Measurements from ENCODE around the gene GPR179. TPM values are rescaled to one million over a fixed set of nuclear protein-coding genes. Genes with fewer than 3 reads are reported as not detected.

Gene GPR179
- total and polyA plus RNA-seq, 7 donors: 0.07 to 2.5 (median 0.70) TPM

DNA sequence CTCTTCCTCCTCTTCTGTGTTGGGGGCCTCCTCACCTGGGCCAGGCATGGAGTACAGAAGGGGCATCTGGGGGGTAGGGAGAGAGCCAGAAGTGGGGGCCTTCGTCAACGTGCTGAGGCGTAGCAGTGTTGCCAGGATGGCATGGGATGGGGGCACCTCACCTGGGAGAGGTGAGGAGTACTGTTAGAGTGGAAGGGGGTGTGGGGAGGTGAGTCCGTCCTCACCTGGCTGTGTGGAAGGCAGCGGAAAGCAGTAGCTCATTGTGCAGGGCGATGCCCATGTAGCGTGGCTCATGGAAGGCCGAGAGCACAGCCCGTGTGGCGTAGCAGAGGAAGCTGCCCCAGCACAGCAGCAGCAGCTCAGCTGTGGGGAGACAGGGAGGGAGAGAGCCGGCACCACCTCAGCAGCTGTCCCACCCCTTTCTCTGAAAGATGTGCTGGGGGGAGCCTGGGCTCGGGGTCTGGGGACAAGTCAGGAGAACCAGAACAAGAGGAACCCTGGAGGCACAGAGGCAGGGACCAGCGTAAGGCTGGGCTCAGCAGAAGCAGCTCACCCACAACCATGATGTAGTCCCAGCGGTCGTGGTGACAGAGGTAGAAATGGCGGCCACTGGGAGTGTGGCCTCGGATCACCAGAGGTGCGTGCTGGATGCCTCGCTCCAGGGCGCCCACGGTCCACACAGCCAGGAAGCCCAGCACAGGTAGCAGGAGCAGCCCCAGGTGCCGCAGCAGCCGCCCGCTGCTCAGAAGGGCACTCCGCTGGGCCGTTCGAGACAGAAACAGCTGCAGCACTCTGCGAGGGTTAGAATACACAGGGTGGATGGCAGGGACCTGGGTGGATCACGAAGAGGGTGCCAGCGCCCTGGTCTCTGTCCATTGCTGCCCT, 9.0 kb downstream of the GPR179 start:
- ATAC-seq: no peak
- DNase-seq: no peak
- WGBS, 3 donors: 80 to 91% (median 84%) methylated on average over 28 to 30 of the region's 30 CpGs
- H3K9me3 ChIP-seq: no peaks in the 10 kb centered on the region
- H3K4me1 ChIP-seq: no peaks in the 10 kb centered on the region
- H3K27ac ChIP-seq: no peak overlapping the region
- TF ChIP-seq, protein P1, sequence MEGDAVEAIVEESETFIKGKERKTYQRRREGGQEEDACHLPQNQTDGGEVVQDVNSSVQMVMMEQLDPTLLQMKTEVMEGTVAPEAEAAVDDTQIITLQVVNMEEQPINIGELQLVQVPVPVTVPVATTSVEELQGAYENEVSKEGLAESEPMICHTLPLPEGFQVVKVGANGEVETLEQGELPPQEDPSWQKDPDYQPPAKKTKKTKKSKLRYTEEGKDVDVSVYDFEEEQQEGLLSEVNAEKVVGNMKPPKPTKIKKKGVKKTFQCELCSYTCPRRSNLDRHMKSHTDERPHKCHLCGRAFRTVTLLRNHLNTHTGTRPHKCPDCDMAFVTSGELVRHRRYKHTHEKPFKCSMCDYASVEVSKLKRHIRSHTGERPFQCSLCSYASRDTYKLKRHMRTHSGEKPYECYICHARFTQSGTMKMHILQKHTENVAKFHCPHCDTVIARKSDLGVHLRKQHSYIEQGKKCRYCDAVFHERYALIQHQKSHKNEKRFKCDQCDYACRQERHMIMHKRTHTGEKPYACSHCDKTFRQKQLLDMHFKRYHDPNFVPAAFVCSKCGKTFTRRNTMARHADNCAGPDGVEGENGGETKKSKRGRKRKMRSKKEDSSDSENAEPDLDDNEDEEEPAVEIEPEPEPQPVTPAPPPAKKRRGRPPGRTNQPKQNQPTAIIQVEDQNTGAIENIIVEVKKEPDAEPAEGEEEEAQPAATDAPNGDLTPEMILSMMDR (IDR thresholded peaks at IDR 0.05): no peak
- H3K36me3 ChIP-seq (ENCODE audit: insufficient read depth in 1 of 2, low read depth in 1 of 2): no peaks in the 10 kb centered on the region
- H3K27me3 ChIP-seq (ENCODE audit: insufficient read depth in 3 of 3, low read length in 2 of 3): peaks cover 0 to 5% (median 0%) of the 10 kb centered on the region in 3 donors
- H3K4me3 ChIP-seq: no peak overlapping the region
- intact Hi-C loops (cut with DNase I): no loop called here

DNA sequence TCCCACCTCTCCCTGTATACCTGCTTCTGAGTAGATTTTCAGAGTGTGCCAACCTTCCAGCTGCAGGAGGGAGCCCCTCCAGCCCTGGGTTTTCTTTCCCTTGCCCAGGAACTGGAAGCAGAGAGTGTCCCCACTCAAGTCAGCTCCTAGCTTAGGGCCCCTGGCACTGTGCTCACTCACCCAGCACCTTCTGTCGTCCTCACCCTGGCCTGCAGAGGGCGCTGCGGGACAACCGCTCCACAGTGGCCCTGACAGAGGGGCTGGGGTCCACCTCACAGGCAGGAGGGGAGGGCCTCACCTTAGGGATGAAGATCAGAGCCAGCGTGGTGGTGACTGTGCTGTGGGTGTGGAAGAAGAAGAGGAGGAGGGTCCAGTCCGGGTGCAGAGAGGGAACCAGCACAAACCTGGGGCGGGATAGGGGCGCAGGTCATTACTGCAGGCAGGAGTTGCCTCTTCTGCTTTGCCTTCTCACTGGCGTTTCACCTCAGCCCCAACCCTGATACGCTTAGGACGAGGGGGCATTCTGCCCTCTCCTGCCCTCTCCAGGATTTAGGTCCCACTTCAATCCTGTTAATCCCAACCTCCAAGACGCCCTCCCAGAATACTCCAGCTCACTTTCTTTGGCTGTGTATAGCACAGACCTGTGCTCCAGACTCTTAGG, 10.0 kb downstream of the GPR179 start:
- ATAC-seq: peak; percentile 39 to 62 (median 50)
- 41 to 45% (median 42%) methylated on average over 12 of the region's 12 CpGs for WGBS, 3 donors

DNA sequence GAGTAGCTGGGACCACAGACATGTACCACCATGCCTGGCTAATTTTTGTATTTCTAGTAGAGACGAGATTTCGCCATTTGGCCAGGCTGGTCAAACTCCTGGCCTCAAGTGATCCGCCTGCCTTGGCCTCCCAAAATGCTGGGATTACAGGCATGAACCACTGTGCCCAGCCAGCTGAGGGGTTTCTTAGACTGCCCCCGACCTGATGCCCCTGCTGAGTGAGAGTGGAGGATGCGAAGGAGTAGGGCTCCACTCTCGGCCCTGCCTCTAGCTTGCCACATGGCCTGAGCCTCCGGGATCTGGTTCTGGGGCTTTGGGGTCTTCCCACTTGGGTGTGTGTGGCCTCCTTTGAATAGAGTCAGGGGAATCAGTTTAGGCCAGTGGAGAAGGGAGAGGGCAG, 11.0 kb downstream of the GPR179 start:
- Histone ChIP-seq H3K4me3 (no peak overlapping the region), H3K4me1 (no peaks in the 10 kb centered on the region), H3K9me3 (no peaks in the 10 kb centered on the region), H3K27ac (no peak overlapping the region), H3K36me3 (ENCODE audit: insufficient read depth in 1 of 2, low read depth in 1 of 2) (no peaks in the 10 kb centered on the region), H3K27me3 (ENCODE audit: insufficient read depth in 3 of 3, low read length in 2 of 3) (peaks cover 0 to 5% (median 0%) of the 10 kb centered on the region in 3 donors)
- DNase-seq: no peak
- TF ChIP-seq, protein P1 (IDR thresholded peaks at IDR 0.05): no peak
- intact Hi-C loops (cut with DNase I): no loop called here
- 81 to 85% (median 84%) methylated on average over 7 of the region's 7 CpGs for WGBS, 3 donors
- ATAC-seq: no peak

More for the DNA sequence above, 10.0 kb downstream of the GPR179 start:
- intact Hi-C loops (cut with DNase I): no loop called here
- Histone ChIP-seq H3K4me1 (no peaks in the 10 kb centered on the region), H3K27me3 (ENCODE audit: insufficient read depth in 3 of 3, low read length in 2 of 3) (peaks cover 0 to 5% (median 0%) of the 10 kb centered on the region in 3 donors), H3K36me3 (ENCODE audit: insufficient read depth in 1 of 2, low read depth in 1 of 2) (no peaks in the 10 kb centered on the region), H3K27ac (no peak overlapping the region), H3K4me3 (no peak overlapping the region), H3K9me3 (no peaks in the 10 kb centered on the region)
- TF ChIP-seq, protein P1 (IDR thresholded peaks at IDR 0.05): peak; percentile 22
- DNase-seq: peak in 1 of 2 donors; percentile 61

DNA sequence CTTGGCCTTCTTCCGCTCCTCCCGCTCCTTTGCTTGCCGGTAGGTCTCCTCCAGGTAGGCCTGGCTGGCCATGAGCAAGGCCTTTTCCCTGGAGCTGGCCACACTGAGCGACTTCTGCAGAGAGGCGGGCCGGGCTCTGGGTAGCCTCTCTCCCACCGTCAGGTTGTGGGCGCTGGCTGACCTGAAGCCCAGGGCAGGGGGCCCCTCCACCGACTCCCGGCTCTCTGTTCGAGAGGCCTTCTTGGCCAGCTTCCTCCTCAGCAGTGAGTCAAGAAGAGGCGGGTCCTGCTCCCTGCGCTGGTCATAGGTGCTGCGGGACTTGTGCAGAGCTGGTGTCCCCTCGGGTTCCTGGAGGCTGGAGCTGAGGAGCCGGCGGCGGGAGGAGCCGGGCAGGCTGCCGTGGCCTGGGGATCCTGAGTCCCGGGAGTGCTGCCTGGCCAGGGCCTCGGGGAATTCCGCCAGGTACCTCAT, 12.8 kb downstream of the GPR179 start:
- no peaks in the 10 kb centered on the region for H3K36me3 ChIP-seq (ENCODE audit: insufficient read depth in 1 of 2, low read depth in 1 of 2)
- ATAC-seq: no peak
- 85 to 87% (median 86%) methylated on average over 23 of the region's 23 CpGs for WGBS, 3 donors
- TF ChIP-seq, protein P1 (IDR thresholded peaks at IDR 0.05): no peak
- intact Hi-C loops (cut with DNase I): no loop called here
- peaks cover 0 to 5% (median 0%) of the 10 kb centered on the region in 3 donors for H3K27me3 ChIP-seq (ENCODE audit: insufficient read depth in 3 of 3, low read length in 2 of 3)
- no peak for DNase-seq
- H3K4me1 ChIP-seq: no peaks in the 10 kb centered on the region
- no peak overlapping the region for H3K27ac ChIP-seq
- H3K9me3 ChIP-seq: no peaks in the 10 kb centered on the region
- no peak overlapping the region for H3K4me3 ChIP-seq

All from psoas muscle (tissue), 8 donors.